Measurements from ENCODE around the gene RHOJ.
"Not testable (repeated sequence)": the region's sequence is repeated elsewhere in the genome, so short reads cannot be mapped to it uniquely, and the experiment has no call there.

Gene RHOJ

GRCh38 chr14:63268771-63269170, 64.5 kb downstream of the RHOJ start:
- DNase-seq (ENCODE audit: low read depth) = no peak

GRCh38 chr14:63269561-63270225, 65.5 kb downstream of the RHOJ start:
- no peak for DNase-seq (ENCODE audit: low read depth)

GRCh38 chr14:63273129-63273528, 68.9 kb downstream of the RHOJ start:
- no peak for DNase-seq (ENCODE audit: low read depth)

- no peak for DNase-seq (ENCODE audit: low read depth)
Observed at GRCh38 chr14:63273717-63274655, 69.7 kb downstream of the RHOJ start.

GRCh38 chr14:63275611-63276010, 71.4 kb downstream of the RHOJ start:
- DNase-seq (ENCODE audit: low read depth) = no peak

- no peak for DNase-seq (ENCODE audit: low read depth)
Observed at GRCh38 chr14:63276016-63276415, 71.8 kb downstream of the RHOJ start.

- DNase-seq (ENCODE audit: low read depth) = no peak
Observed at GRCh38 chr14:63276492-63277342, 72.5 kb downstream of the RHOJ start.

GRCh38 chr14:63277591-63278183, 73.4 kb downstream of the RHOJ start:
- no peak for DNase-seq (ENCODE audit: low read depth)

- not testable (repeated sequence) for DNase-seq (ENCODE audit: low read depth)
Observed at GRCh38 chr14:63279933-63280332, 75.7 kb downstream of the RHOJ start.

GRCh38 chr14:63282997-63283883, 79.0 kb downstream of the RHOJ start:
- no peak for DNase-seq (ENCODE audit: low read depth)

GRCh38 chr14:63283884-63284248, 79.6 kb downstream of the RHOJ start:
- DNase-seq (ENCODE audit: low read depth) = no peak

GRCh38 chr14:63286071-63286470, 81.8 kb downstream of the RHOJ start:
- DNase-seq (ENCODE audit: low read depth) = no peak

- no peak for DNase-seq (ENCODE audit: low read depth)
Observed at GRCh38 chr14:63287666-63288483, 83.6 kb downstream of the RHOJ start.

- no peak for DNase-seq (ENCODE audit: low read depth)
Observed at GRCh38 chr14:63288853-63289252, 84.6 kb downstream of the RHOJ start.

- DNase-seq (ENCODE audit: low read depth) = no peak
Observed at GRCh38 chr14:63290741-63291430, 86.6 kb downstream of the RHOJ start.

- DNase-seq (ENCODE audit: low read depth) = no peak
Observed at GRCh38 chr14:63292805-63293204, 88.6 kb downstream of the RHOJ start.

- DNase-seq (ENCODE audit: low read depth) = no peak
Observed at GRCh38 chr14:63295231-63295685, 91.0 kb downstream of the RHOJ start.

- no peak for DNase-seq (ENCODE audit: low read depth)
Observed at GRCh38 chr14:63296060-63296563, 91.9 kb downstream of the RHOJ start.

- DNase-seq (ENCODE audit: low read depth) = no peak
Observed at GRCh38 chr14:63297372-63298063, 93.3 kb downstream of the RHOJ start.

All from activated T-helper 9 cell treated with anti-CD3 and anti-CD28 coated beads, Interleukin-2, amount 50 U/mL, for 16 hours (primary cell).